ENCODE data around the gene PROB1.
"Not testable (repeated sequence)": the region's sequence is repeated elsewhere in the genome, so short reads cannot be mapped to it uniquely, and the experiment has no call there.

The PROB1 gene

GRCh38 chr5:139413153-139413552 is 18.2 kb upstream of the PROB1 start:
- DNase-seq (ENCODE audit: low read depth): no peak

GRCh38 chr5:139410993-139411828 is 16.3 kb upstream of the PROB1 start:
- DNase-seq (ENCODE audit: low read depth): no peak

GRCh38 chr5:139410121-139410992 is 15.5 kb upstream of the PROB1 start:
- DNase-seq (ENCODE audit: low read depth): no peak

DNA sequence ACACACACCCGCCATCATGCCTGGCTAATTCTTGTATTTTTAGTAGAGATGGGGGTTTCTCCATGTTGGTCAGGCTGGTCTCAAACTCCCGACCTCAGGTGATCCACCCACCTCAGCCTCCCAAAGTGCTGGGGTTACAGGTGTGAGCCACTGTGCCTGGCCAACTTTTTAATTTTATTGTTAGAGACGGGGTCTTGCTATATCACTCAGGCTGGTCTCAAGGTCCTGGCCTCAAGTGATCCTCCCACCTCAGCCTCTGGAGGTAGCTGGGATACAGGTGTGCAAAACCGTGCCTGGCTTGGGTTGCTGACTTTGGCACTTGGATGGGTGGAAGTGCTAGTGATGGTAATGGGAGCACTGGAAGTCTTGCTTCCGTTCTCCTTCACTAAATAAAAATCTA is 14.2 kb upstream of the PROB1 start:
- DNase-seq (ENCODE audit: low read depth): not testable (repeated sequence)

- DNase-seq (ENCODE audit: low read depth): no peak
Observed at GRCh38 chr5:139408191-139408590, 13.3 kb upstream of the PROB1 start.

DNA sequence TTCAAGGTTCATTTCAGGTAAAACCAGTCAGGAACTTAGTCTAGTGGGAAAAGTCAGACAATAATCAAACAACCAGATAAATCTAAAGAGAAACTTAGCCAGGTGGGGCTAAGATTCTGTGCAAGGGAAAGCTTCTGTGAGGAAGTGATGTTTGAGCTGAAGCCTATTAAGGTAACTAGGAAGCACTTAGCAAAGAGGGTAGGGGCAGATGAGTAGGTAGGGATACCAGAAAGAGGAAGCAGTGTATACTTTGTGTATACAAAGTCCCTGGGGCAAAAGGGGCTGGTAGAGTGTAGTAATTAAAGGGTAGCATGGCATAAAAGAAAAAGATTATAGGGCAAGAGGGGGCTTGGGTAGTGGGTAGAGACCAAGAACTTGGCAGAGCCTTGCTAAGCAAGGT is 12.6 kb upstream of the PROB1 start:
- no peak for DNase-seq (ENCODE audit: low read depth)

- no peak for DNase-seq (ENCODE audit: low read depth)
Observed at GRCh38 chr5:139406963-139407362, 12.1 kb upstream of the PROB1 start.

GRCh38 chr5:139404484-139404840 is 9.6 kb upstream of the PROB1 start:
- no peak for DNase-seq (ENCODE audit: low read depth)

- peak; percentile 98 for DNase-seq (ENCODE audit: low read depth)
Observed at GRCh38 chr5:139403787-139404483, 9.0 kb upstream of the PROB1 start, which contains the start of gene SPATA24. SPATA24 (minus strand) TSS chr5:139404089; CDS start chr5:139404060, 29 bp downstream.

- DNase-seq (ENCODE audit: low read depth): no peak
Observed at GRCh38 chr5:139403418-139403786, 8.5 kb upstream of the PROB1 start.

GRCh38 chr5:139402561-139403158 is 7.8 kb upstream of the PROB1 start:
- DNase-seq (ENCODE audit: low read depth): no peak

DNA sequence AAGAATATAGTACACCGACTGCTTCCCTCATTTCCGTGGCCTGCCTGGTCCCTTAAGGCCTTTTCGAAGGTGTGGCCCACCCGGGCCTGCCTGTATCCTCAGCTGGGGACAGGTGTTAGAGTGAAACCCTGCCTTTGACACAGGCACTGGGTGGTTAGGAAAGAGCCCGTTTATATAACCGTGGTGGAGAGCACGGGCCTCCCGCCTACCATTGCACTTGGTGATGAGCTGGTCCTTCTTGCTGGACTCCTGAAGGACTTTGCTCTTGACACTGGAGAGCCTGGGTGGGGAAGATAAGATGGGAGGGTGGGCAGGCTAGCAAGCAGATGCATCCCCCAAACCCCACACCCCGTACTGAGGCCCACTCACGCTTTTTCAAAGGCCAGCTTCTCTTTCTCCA is 6.6 kb upstream of the PROB1 start:
- DNase-seq (ENCODE audit: low read depth): no peak

DNA sequence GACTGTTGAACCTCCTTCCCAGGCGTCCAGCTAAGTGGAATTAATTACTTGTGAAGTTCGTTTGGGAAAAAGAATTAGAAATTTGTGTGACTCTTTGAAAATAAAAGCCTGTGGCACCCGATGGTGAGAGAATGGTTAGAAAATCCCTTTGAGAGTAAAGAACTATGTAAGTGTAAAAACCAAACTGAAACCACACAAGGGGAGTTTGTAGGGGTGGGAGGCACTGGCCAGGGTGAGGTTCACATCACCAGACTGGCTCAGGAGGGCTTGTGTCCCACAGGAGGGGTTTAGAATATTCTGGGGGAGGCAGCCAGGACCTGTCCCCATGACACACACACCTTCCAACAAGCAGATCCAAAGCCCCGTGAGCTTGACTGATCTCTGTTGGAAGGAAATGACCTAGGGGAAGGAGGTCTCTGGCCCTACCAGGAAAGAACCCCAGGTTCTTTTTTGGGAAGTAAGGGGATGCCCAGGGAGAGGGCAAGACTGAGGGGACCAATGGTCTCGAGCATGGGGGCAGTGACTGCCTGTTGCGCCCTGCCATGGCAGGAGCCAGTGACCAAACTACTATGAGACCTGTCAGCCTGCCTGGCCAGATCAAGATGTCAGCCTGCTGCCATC is 4.7 kb upstream of the PROB1 start:
- DNase-seq (ENCODE audit: low read depth): no peak

GRCh38 chr5:139397921-139398320 is 3.0 kb upstream of the PROB1 start:
- no peak for DNase-seq (ENCODE audit: low read depth)

- no peak for DNase-seq (ENCODE audit: low read depth)
Observed at GRCh38 chr5:139396691-139397090, 1.8 kb upstream of the PROB1 start.

DNA sequence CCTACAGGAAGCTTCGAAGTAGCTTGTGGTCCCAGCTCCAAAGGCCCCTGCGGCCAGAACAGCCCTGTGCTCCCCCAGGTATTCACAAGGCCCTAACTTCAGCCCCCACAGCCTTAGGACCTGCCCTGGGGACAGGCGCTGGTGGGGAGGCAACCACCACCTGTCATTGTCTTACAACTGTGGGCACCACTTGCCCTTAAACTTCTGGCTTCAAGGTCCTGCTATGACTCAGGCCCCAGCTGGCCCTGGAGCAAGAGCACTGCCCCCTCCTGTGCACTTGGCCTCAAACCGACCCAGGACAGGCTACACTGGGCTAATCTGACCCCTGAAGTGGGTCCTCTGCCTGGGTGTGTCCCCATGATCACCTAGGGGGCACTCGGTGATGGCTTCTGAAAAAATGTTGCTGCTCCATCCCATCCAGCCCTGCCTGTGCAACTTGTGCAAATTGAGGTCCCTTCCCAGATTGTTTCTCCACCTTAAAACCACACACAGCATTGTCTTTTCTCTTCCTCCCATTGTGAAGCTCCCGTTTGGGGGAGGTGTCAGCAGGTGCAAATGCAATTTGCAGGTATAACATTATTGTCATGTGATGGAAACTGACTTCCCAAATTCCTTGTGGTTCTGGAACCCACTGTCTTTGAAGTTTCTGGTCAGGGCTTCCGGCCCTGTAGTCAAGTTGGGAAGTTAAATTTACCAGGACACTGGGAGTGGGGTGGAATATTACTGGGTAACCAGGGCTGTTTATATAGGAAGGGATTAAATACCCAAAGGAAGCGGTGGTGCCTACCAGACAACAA is 1.1 kb upstream of the PROB1 start:
- DNase-seq (ENCODE audit: low read depth): no peak

DNA sequence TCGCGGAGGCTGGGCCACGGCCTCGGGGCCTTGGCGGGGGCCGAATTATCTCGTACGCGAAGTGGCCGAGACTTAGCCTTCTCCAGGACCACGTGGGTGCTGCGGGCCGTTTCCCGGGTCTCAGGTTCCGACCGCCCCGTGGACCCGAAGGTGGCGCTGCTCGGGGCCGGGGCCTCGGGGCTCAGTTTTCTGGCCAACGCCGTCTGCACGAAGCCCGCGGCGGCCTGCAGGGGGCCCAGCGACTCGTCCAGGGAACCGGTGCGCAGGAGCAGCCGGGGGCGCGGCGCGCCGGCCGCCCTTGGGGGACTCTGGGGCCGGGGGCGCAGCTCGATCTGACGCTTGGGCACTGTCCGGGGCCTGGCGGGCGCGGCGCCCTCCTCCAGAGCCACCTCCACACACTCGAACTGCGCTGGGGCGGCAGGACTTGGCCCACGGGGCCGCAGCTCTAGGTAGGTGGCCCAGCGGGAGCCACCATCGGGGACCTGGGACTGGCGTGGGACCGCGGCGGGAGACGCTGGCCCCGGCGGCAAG is 716 bp downstream of the PROB1 start:
- peak; percentile 64 for DNase-seq (ENCODE audit: low read depth)

DNA sequence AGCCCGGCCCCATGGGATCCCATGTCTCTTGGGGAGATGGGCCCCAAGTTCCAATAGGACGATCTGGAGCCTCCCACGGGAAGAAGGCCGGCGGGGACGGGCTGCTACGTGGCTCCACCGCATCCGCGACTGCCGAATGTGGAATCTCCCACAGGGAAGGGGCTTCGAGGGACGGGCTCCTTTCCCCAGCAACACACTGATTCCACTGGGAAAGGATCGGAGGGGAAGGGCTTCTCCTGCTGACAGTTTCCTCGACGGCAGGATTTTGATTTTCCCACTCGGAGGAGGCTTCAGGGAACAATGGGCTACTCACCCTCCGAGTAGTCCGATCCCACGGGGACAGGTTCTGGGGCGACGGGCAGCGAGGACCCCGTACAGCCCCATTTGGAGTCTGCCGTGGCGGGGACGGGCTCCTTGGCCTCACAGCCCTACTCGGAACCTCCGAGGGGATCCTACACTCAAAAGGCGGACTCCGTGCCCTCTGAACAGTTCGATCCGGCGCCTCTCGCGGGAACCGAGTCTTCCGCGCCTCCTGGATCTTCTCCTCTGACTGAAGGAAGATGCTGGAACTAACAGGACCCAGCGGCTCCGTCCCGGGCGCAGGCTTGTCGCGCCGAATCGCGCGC is 1.3 kb downstream of the PROB1 start:
- no peak for DNase-seq (ENCODE audit: low read depth)

DNA sequence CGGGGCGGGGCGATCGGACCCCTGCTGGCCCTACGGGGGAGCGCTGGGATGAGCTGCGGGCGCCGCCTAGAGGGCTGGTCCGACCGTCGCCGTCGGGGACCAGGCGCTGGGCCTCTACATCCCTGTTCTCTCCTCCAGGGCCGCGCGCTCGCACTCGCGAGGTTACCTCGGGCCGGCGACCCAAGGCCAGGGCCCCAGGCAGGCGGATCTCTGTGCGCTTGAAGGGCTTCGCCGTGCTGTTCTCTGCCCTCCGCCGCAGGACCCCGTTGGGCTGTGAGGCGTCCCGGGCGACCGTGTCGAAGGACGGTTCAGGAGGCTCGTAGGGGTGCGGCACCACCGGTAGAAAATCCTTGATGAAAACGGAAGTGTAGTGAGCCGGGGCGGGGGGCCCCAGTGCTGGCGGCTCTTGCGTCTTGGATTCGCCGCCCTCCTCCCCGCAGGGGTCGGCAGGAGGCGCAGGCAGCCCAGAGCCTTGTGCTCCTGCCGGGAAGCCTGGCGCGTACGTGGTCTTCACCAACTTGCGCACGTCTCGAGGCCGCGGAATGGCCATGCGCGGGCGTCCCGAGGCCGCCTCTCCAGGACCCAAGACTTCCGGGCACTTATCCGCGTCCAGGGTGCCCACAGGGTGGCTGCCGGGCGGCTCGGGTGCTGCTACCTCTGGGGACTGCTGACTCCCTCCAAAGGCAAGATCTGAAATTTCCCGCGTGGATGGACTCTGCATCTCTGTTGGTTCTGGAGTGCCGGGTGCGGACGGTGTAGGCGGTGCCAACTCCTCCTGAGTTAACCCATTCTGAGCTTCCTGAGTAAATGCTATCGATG is 2.0 kb downstream of the PROB1 start:
- peak; percentile 71 for DNase-seq (ENCODE audit: low read depth)

Measured in activated T-helper 9 cell treated with anti-CD3 and anti-CD28 coated beads, Interleukin-2, amount 50 U/mL, for 16 hours (primary cell).